Frontal cortex (tissue), 4 donors: Measurements from ENCODE around the gene PATJ. TPM values are rescaled to one million over a fixed set of nuclear protein-coding genes. Genes with fewer than 3 reads are reported as not detected.
"Not testable (repeated sequence)": the region's sequence is repeated elsewhere in the genome, so short reads cannot be mapped to it uniquely, and the experiment has no call there.

ENCODE experiments used
- DNase-seq, 2 donors: peaks; one replicate each; pipeline ENCODE4 v3.0.0; 2012; ENCODE audit warnings: low spot score in 2 of 2
- FAIRE-seq: peaks from 2 replicates; lab custom pipeline; 2012; peaks lifted over from hg19 to GRCh38; lab: Jason Lieb, UNC
- total RNA-seq: library from RNA; depleted of rRNA; stranded (reverse); fragments of >200 nt; gene quantifications from one replicate; pipeline ENCODE4 v1.2.3, GENCODE V29; 2014
- donor health status: control.
- donor health status: control.
- donor health status: control.

Gene PATJ
- total RNA-seq, 1 donor from 2014 or later = 24.1 TPM

DNA sequence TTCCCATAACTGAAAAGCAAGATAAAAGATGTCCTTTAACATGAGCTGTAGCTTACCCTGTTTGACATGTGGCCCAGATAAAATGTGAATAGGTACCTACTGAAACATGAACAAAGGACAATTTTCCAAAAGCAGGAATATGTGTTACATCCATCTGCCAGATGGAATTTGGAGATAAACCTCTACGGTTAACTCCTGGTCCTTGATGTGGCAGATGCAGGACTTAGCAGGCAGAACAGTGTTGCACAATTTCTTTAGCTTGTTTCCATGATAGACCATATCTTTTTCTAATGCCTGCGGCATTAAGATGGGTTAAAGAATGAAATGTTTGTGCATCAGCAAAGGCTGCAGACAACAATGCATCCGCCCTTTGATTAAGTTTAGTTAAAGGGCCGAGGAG is 437.8 kb downstream of the PATJ start:
- not testable (repeated sequence) for DNase-seq, FAIRE-seq

- FAIRE-seq (no peak), DNase-seq (no peak)
Observed at GRCh38 chr1:62180639-62181038, 438.4 kb downstream of the PATJ start.

GRCh38 chr1:62181532-62181931 is 439.3 kb downstream of the PATJ start:
- DNase-seq = no peak
- no peak for FAIRE-seq

DNA sequence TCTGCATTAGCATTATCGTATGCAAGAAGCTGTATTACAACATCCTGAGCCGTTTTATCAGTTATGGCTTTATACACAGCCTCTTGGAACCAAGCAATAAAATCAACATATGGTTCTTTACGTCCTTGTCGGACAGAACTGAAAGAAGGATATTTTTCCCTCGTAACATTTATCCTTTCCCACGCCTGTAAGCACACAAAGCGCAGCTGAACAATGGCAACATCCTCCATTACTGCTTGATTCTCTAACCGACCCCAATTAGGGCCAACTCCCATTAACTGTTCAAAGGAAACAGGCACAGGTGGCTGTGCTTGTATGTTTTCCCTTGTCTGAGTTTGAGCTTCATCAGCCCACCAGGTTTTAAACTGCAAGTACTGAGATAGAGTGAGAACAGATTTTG is 439.9 kb downstream of the PATJ start:
- not testable (repeated sequence) for DNase-seq, FAIRE-seq

GRCh38 chr1:62183164-62184020 is 441.1 kb downstream of the PATJ start:
- not testable (repeated sequence) for FAIRE-seq, DNase-seq

GRCh38 chr1:62184336-62184735 is 442.1 kb downstream of the PATJ start:
- DNase-seq (no peak), FAIRE-seq (no peak)

GRCh38 chr1:62185233-62185632 is 443.0 kb downstream of the PATJ start:
- not testable (repeated sequence) for FAIRE-seq, DNase-seq

DNA sequence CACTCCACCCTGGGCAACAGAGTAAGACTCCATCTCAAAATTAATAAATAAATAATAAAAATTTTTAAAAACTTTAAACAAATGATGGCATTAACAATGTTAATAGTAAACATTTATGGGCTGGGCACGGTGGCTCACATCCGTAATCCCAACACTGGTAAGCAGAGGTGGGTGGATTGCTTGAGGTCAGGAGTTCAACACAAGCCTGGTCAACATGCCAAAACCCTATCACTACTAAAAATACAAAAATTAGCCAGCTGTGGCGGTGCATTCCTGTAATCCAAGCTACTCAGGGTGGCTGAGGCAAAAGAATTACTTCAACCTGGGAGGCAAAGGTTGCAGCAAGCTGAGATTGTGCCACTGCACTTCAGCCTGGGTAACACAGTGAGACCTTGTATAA is 443.4 kb downstream of the PATJ start:
- no peak for DNase-seq
- no peak for FAIRE-seq

GRCh38 chr1:62187548-62187947 is 445.3 kb downstream of the PATJ start:
- DNase-seq (no peak), FAIRE-seq (no peak)

DNA sequence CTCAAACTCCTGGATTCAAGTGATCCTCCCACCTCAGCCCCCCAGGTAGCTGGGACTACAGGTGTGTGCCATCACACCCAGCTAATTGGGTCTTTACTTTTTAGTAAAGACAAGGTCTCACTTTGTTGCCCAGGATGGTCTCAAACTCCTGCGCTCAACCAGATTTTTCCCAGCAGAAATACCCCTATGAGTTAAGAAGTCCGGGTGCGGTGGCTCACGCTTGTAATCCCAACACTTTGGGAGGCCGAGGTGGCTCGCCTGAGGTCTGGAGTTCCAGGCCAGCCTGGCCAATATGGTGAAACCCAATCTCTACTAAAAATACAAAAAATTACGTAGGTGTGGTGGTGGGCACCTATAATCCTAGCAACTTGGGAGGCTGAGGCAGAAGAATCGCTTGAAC is 445.8 kb downstream of the PATJ start:
- DNase-seq (no peak), FAIRE-seq (no peak)

DNA sequence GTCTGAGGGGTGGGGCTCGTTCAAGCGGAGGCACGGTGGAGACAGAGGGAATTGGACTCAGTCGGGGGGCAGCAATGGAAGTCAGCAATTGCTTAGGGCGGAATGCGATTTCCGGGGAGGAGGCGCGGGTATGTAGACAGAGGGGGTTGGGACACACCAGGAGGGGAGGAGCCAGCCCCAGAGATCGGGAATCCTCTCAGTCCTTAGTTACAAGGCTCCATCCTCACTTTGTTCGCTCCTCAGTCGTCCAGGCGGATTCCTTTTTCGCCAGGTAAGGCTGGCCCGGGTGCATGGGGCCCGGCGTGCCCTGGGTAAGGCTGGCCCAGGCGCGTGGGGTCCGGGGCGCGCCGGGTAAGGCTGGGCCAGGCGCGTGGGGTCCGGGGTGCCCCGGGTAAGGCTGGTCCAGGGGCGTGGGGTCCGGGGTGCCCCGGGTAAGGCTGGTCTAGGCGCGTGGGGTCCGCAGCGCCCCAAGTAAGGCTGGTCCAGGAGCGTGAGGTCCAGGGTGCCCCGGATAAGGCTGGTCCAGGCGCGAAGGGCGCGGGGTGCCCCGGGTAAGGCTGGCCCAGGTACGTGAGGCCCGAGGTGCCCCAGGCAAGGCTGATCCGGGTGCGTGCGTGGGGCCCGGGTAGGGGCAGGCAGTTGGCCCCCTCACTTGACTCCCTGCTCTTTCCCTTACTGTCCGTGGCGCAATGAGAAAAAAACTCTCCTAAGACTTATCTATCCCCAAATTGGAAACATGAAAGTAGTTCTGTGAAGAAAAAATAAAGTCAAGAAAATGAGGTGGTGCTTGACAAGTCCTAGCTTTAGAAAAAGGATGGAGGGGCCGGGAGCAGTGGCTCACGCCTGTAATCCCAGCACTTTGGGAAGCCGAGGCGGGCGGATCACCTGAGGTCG is 452.6 kb downstream of the PATJ start, which contains the start of gene L1TD1:
Gene L1TD1, plus strand, starts transcription at position 199 of the 894 bp plus-strand sequence. CDS start 11,780 bp downstream, outside the sequence.
- no peak for FAIRE-seq

DNA sequence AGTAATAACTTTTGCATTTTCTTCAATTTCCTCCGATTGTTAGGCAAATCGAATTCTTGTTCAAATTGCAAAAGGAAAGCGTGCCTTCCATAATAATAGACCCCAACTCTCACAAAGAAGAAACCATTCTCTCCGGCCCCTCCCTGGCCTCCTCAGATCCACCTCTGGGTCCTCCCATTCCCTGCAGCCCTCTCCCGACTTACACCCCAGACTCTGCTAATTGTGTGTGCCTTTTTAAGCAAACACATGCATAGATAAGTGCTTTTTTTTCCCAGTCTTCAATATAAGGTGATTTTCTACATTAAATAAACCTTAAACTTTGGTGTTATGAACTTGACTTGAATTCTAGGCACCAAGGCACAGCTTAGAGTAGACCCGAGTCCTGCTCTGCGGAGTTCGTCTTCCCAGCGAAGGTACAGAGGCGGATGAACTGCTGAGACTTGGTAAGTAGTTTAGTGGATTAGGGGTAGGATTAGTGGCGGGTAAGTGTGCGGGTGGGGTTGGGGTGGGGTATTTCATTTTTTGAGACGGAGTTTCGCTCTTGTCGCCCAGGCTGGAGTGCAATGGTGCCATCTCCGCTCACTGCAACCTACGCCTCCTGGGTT is 453.9 kb downstream of the PATJ start:
- DNase-seq (no peak), FAIRE-seq (no peak)

More for the DNA sequence above, 452.6 kb downstream of the PATJ start, which contains the start of gene L1TD1:
- DNase-seq = peak in 1 of 2 donors; percentile 12

DNA sequence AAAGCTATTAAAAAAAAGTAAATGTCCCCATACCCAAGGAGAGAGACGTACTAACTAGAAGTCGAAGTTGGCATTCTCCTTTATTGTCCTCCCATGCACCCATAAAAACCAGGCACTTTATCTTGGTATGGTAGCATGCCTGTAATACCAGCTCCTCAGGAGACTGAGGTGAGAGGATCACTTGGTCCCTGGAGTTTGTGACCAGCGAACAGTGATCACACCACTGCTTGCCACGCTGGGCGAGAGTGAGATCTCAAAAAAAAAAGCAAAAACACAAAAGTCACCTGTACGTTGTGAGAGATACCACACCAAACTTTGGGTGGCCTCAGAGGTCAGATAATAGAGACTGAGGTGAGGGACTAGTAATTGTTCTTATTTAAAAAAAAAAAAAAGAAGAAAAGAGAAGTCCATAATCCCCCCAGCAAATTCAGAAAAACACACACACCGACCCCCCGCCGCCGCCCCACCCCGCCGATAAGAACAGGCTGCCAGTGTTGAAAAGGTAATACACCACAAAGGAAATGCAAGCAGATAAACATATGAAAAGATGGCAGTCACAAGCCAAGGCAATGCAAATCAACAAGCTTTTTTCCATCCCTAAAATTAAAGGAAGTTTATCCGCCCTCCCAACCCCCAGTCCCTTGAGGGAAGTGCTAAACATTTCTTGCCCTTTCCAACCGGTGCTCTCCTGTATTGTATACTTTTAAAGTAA is 455.9 kb downstream of the PATJ start:
- DNase-seq (no peak), FAIRE-seq (no peak)

DNA sequence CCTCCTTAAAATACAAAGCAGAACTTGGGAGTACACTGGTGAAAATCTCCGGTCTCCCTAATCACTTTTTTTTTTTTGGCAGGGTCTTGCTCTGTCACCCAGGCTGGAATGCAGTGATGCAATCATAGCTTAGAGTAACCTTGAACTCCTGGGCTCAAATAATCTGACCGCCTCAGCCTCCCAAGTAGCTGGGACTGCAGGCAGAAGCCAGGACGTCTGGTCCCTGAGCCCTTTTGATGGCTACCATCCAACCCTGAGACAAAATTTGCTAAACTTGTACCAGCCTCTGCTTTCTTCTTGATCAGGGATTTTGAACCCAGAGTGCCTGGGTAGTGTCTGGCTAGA is 456.5 kb downstream of the PATJ start:
- DNase-seq = no peak
- FAIRE-seq = no peak

DNA sequence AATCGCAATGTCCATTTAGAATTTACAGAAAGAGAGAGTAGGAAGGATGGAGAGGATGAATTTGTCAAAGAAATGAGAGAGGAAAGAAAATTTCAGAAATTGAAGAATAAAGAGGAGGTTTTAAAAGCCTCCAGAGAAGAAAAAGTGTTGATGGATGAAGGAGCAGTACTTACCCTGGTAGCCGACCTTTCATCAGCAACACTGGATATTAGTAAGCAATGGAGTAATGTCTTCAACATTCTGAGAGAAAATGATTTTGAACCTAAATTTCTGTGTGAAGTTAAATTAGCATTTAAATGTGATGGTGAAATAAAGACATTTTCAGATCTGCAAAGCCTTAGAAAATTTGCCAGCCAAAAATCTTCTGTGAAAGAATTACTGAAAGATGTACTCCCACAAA is 464.9 kb downstream of the PATJ start:
- FAIRE-seq = no peak
- no peak for DNase-seq

DNA sequence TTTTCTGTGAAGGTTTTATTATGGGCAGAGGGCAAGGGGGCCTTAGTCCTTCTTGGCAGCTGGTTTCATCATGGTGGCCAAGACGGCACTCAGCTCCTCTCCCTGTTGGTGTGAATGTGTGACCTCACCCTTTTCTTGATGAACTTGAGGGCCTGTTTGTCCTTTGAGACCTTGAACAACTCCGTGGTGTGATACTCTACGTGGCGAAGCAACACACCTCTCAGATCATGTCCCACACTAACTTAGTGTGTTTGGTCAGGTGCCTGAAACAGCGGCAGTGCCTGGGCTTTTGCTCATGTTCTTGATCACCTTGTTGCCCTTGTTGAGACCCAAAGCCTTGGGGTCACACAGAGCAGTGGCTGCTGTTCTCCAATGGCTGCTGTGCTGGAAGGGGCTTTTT is 465.8 kb downstream of the PATJ start:
- DNase-seq = no peak
- FAIRE-seq = no peak

DNA sequence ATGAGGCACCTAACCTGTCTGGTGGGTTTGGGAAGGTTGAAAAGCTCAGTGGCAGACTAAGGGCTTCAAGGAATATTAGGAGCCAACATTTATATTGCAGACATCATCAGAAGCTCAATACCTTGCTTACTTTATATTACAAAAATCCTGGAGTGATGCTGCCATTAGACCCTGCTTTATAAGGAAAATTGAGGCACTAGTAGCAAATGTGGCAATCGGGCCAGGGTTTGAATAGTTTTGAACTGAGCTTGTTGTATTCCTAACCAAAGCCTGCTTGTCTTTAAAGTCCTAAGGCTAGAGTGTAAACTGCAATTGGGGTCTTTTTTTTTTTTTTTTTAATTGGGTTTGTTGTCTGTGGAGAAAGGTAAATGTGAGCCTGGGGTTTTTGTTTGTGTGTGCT is 466.7 kb downstream of the PATJ start:
- no peak for DNase-seq
- no peak for FAIRE-seq

DNA sequence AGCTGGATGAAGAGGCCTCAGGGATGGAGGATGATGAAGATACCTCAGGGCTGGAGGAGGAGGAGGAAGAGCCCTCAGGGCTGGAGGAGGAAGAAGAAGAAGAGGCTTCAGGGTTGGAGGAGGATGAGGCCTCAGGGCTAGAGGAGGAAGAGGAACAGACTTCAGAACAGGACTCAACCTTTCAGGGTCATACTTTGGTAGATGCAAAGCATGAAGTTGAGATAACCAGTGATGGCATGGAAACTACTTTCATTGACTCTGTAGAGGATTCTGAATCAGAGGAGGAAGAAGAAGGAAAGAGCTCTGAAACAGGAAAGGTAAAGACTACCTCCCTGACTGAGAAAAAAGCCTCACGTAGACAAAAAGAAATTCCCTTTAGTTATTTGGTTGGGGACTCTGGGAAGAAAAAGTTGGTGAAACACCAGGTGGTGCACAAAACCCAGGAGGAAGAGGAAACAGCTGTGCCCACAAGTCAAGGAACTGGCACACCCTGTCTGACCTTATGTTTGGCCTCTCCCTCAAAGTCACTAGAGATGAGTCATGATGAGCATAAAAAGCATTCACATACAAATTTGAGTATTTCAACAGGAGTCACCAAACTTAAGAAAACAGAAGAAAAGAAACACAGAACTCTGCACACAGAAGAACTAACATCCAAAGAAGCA is 467.8 kb downstream of the PATJ start:
- FAIRE-seq (no peak), DNase-seq (no peak)

DNA sequence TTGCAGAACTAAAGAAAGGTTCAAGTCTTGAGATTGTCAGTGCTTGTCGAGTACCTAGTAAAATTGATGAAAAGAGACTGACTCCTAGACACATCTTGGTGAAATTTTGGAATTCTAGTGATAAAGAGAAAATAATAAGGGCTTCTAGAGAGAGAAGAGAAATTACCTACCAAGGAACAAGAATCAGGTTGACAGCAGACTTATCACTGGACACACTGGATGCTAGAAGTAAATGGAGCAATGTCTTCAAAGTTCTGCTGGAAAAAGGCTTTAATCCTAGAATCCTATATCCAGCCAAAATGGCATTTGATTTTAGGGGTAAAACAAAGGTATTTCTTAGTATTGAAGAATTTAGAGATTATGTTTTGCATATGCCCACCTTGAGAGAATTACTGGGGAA is 468.7 kb downstream of the PATJ start:
- no peak for FAIRE-seq

More for the DNA sequence above, 468.7 kb downstream of the PATJ start:
- no peak for DNase-seq
